Prostate gland (tissue), 2 donors: Measurements from ENCODE around the gene PDS5B. TPM values are rescaled to one million over a fixed set of nuclear protein-coding genes. Genes with fewer than 3 reads are reported as not detected.

Source experiments
- DNase-seq: peaks from one replicate; pipeline ENCODE4 v3.0.0-alpha.2; 2019; ENCODE audit warnings: low spot score
- H3K27ac ChIP-seq, 2 donors: fragments of 200-600 bp; sonication (generic); 2 replicates each; pipeline ENCODE4 v1.5.1; 2017 to 2019
- H3K27me3 ChIP-seq: fragments of 200-600 bp; sonication (generic); replicated peaks from 2 replicates; pipeline ENCODE4 v1.5.1; 2019; ENCODE audit not compliant: insufficient read depth
- H3K36me3 ChIP-seq, 2 donors: fragments of 200-600 bp; sonication (generic); 1 replicate in 1 of 2; 2 replicates in 1 of 2; pipeline versions ENCODE4 v1.5.1 to v1.8.1; 2017 to 2019
- H3K4me1 ChIP-seq: fragments of 200-600 bp; sonication (generic); replicated peaks from 2 replicates; pipeline ENCODE4 v1.5.1; 2019
- H3K4me3 ChIP-seq, 2 donors: fragments of 200-600 bp; sonication (generic); 2 replicates each; pipeline ENCODE4 v1.5.1; 2017 to 2019
- H3K9me3 ChIP-seq: fragments of 200-600 bp; sonication (generic); 2 replicates; pipeline ENCODE4 v1.5.1; 2017
- POLR2A ChIP-seq: fragments of 450-650 bp; IDR thresholded peaks from one replicate; pipeline ENCODE4 v1.6.1; 2016; ENCODE audit warnings: antibody characterized with exemption, mild to moderate bottlenecking
- POLR2AphosphoS5 ChIP-seq: sonication (generic); formaldehyde crosslinking; IDR thresholded peaks from one replicate; pipeline ENCODE4 v1.6.1; 2017; ENCODE audit warnings: antibody characterized with exemption
- WGBS: methylation state at CpG from one replicate; pipeline ENCODE4 v1.1.5; 2018; 5-methylcytosine and 5-hydroxymethylcytosine counted together
- intact Hi-C: fragments of 100-400 bp; cut with DNase I; formaldehyde crosslinking; loops from one replicate; pipeline ENCODE4 v1.14.2; 2022
- total RNA-seq, 2 donors: library from RNA; depleted of rRNA; stranded (reverse); fragments of >200 nt; gene quantifications; one replicate each; pipeline ENCODE4 v1.1.0, GENCODE V29; 2016
- TF ChIP-seq, protein P1 (sequence below), 4 experiments: fragments of 200-600 bp in 2 of 4; fragments of 450-650 bp in 2 of 4; sonication (generic) in 2 of 4; IDR thresholded peaks; 1 replicate in 3 of 4; 2 replicates in 1 of 4; pipeline ENCODE4 v1.5.1; 2016 to 2019; ENCODE audit warnings: antibody characterized with exemption in 4 of 4, mild to moderate bottlenecking in 2 of 4, moderate library complexity in 2 of 4

Gene PDS5B
- total RNA-seq, 2 donors from 2014 or later, result 37.0 to 63.3 TPM

DNA sequence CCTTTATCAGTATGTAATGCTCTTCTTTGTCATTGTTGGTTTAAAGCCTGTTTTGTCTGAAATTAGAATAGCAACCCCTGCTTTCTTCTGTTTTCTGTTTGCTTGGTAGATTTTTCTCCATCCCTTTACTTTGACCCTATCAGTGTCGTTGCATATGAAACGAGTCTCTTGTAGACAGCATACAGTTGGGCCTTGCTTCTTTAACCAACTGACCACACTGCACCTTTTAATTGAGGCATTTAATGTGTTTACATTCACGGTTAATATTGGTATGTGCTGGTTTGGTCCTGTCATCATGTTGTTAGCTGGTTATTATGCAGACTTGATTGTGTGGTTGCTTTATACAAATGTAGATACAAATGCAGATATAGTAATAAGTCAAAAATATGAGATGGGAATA, 71.1 kb downstream of the PDS5B start:
- Histone ChIP-seq H3K27ac (no peak overlapping the region), H3K4me3 (no peak overlapping the region), H3K9me3 (no peaks in the 10 kb centered on the region), H3K4me1 (no peaks in the 10 kb centered on the region), H3K36me3 (no peaks in the 10 kb centered on the region), H3K27me3 (no peaks in the 10 kb centered on the region)
- TF ChIP-seq, protein P1, sequence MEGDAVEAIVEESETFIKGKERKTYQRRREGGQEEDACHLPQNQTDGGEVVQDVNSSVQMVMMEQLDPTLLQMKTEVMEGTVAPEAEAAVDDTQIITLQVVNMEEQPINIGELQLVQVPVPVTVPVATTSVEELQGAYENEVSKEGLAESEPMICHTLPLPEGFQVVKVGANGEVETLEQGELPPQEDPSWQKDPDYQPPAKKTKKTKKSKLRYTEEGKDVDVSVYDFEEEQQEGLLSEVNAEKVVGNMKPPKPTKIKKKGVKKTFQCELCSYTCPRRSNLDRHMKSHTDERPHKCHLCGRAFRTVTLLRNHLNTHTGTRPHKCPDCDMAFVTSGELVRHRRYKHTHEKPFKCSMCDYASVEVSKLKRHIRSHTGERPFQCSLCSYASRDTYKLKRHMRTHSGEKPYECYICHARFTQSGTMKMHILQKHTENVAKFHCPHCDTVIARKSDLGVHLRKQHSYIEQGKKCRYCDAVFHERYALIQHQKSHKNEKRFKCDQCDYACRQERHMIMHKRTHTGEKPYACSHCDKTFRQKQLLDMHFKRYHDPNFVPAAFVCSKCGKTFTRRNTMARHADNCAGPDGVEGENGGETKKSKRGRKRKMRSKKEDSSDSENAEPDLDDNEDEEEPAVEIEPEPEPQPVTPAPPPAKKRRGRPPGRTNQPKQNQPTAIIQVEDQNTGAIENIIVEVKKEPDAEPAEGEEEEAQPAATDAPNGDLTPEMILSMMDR (IDR thresholded peaks at IDR 0.05), result no peak
- TF ChIP-seq POLR2AphosphoS5, result no peak
- no peak for TF ChIP-seq POLR2A
- no peak for DNase-seq
- intact Hi-C loops, result no loop called here
- 91% methylated on average over 3 of the region's 3 CpGs for WGBS

DNA sequence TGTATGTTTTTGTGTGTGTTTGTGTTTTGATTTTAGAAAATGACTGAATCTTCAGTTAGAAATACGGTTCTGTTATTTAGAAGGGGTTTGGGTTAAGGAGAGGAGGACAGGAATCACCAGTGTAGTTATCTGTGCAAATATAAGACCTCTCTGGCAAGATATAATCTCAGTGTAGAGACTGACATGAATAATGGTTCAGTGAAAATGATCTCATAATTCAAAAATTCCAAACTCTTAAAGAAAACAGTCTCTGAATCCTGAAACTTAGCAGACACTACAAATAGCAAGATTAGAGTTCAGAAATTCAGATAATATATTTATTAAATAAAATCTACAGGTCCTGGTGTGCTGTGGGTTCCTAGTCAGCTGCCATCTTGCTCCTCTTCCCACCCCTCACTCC, 73.5 kb downstream of the PDS5B start:
- no peak for DNase-seq
- intact Hi-C loops, result no loop called here
- TF ChIP-seq, protein P1 (IDR thresholded peaks at IDR 0.05), result no peak
- TF ChIP-seq POLR2A (no peak), POLR2AphosphoS5 (no peak)
- 85% methylated on average over 1 of the region's 1 CpG for WGBS
- Histone ChIP-seq H3K4me3 (no peak overlapping the region), H3K36me3 (no peaks in the 10 kb centered on the region), H3K27me3 (no peaks in the 10 kb centered on the region), H3K4me1 (no peaks in the 10 kb centered on the region), H3K27ac (no peak overlapping the region), H3K9me3 (no peaks in the 10 kb centered on the region)

DNA sequence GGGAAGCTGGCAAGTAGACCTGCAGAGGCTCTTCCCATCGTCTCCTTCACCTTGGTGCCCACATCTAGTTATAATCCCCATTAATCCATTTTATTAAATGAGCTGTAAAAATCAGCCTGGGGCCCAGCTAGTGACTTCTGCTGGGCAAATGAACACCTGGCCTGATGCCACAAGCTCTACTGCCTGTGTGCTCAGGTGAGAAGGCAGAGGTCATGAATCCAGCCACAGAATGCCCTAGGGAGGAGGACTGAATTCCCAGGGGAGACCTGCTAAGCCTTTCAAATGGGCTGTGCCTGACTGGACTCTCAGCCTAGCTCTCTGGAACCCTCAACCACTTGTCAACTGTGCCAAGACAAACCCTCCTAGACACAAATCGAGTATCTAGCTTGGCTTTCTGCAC, 74.0 kb downstream of the PDS5B start:
- no peak for TF ChIP-seq POLR2A
- no peak for TF ChIP-seq POLR2AphosphoS5
- TF ChIP-seq, protein P1 (IDR thresholded peaks at IDR 0.05), result no peak
- intact Hi-C loops, result no loop called here
- Histone ChIP-seq H3K27me3 (no peaks in the 10 kb centered on the region), H3K9me3 (no peaks in the 10 kb centered on the region), H3K27ac (no peak overlapping the region), H3K4me3 (no peak overlapping the region), H3K36me3 (no peaks in the 10 kb centered on the region), H3K4me1 (no peaks in the 10 kb centered on the region)
- no peak for DNase-seq
- 77% methylated on average over 2 of the region's 2 CpGs for WGBS

DNA sequence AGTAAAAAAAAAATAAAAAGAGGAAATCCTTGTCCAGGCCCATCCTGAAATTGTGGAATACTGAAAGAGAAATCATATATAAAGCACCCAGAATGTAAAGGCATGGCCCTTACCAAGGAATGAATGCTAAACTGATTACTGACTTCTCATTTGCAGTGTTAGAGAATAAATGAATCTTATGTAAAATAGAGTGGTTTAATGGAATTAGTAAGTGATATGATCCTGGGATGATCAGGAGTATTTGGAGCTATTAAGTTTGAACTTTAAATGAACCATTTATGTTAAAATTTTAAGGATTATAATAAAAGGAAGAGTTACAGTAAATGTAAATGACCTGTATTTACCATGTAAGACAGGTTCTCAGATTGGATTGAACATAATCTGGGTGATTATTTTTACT, 75.4 kb downstream of the PDS5B start:
- Histone ChIP-seq H3K4me1 (no peaks in the 10 kb centered on the region), H3K36me3 (no peaks in the 10 kb centered on the region), H3K9me3 (no peaks in the 10 kb centered on the region), H3K27me3 (no peaks in the 10 kb centered on the region), H3K4me3 (no peak overlapping the region), H3K27ac (no peak overlapping the region)
- TF ChIP-seq POLR2A (no peak), POLR2AphosphoS5 (no peak)
- TF ChIP-seq, protein P1 (IDR thresholded peaks at IDR 0.05), result no peak
- DNase-seq, result no peak
- intact Hi-C loops, result no loop called here

DNA sequence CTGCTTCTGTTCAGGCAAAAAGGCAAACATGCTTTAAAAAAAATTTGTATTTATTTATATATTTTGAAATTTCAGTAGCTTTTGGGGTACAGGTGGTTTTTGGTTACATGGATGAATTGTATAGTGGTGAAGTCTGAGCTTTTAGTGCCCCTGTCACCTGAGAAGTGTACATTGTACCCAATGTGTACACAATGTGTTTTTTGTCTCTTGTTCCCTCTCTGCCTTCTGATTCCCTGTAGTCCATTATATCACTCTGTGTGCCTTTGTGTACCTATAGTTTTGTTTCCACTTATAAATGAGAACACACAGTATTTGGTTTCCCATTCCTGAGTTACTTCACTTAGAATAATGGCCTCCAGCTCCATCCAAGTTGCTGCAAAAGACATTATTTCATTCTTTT, 77.4 kb downstream of the PDS5B start:
- Histone ChIP-seq H3K4me3 (no peak overlapping the region), H3K4me1 (no peaks in the 10 kb centered on the region), H3K9me3 (no peaks in the 10 kb centered on the region), H3K36me3 (no peaks in the 10 kb centered on the region), H3K27me3 (no peaks in the 10 kb centered on the region), H3K27ac (no peak overlapping the region)
- no peak for TF ChIP-seq POLR2A
- no peak for TF ChIP-seq POLR2AphosphoS5
- no peak for DNase-seq
- intact Hi-C loops, result no loop called here
